Tibial nerve (tissue), 4 donors: ENCODE measurements around the gene AQP12B.

Source experiments
- EP300 ChIP-seq, 2 donors: sonication (generic); formaldehyde crosslinking; IDR thresholded peaks; one replicate each; pipeline ENCODE4 v1.6.1; 2017; ENCODE audit warnings: antibody characterized with exemption in 2 of 2, mild to moderate bottlenecking in 1 of 2
- POLR2A ChIP-seq, 2 donors: fragments of 450-650 bp; IDR thresholded peaks; one replicate each; pipeline ENCODE4 v1.6.1; 2017; ENCODE audit warnings: antibody characterized with exemption in 2 of 2, mild to moderate bottlenecking in 2 of 2, moderate library complexity in 2 of 2
- TF ChIP-seq, protein P1 (sequence below), 5 experiments: fragments of 200-600 bp in 3 of 5; fragments of 450-650 bp in 2 of 5; sonication (generic) in 3 of 5; IDR thresholded peaks; one replicate each; pipeline ENCODE4 v1.5.1; 2016 to 2019; ENCODE audit warnings: antibody characterized with exemption in 5 of 5, mild to moderate bottlenecking in 3 of 5, moderate library complexity in 2 of 5

DNA sequence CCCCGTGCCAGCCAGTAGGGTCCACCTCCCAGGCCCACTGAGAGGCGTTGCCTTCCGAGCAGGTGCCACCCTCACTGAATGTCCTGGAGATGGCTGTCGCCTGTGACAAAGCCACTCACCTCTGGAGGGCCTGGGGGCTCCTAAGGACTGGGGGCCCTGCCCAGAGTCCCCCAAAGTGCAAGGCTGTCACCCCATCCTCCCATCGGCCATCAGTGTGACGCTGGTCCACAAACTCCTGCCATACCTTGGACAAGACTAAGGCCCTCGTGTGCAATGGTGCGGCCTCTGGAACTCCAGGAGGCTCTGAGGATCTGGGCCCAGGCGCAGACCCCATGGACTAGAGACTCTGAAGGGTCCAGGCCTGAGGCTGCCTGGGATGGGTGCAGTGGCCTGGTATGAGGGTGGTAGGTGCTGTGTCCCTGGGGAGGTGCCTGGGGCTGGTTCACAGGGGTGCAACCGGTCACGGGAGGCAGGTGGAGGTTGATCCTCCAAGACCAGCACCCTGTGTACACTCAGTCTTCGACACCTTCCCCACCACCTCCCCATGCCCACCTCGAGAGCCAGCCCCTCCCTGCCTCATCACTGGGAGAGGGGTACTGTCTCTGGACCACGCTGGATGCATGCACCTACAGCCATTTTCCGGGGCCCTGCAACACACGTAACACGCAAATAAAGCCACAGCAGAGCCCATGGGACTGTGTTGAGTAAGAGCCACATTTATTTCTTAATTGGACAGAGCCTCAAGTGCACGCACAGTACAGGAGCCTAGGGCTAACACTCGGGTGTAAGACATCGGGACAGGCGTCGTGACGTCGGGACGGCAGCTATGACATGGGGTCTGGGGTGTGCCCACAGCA is 30.6 kb upstream of the AQP12B start:
- TF ChIP-seq POLR2A (IDR thresholded peaks at IDR 0.05) (no peak), EP300 (IDR thresholded peaks at IDR 0.05) (no peak)
- TF ChIP-seq, protein P1, sequence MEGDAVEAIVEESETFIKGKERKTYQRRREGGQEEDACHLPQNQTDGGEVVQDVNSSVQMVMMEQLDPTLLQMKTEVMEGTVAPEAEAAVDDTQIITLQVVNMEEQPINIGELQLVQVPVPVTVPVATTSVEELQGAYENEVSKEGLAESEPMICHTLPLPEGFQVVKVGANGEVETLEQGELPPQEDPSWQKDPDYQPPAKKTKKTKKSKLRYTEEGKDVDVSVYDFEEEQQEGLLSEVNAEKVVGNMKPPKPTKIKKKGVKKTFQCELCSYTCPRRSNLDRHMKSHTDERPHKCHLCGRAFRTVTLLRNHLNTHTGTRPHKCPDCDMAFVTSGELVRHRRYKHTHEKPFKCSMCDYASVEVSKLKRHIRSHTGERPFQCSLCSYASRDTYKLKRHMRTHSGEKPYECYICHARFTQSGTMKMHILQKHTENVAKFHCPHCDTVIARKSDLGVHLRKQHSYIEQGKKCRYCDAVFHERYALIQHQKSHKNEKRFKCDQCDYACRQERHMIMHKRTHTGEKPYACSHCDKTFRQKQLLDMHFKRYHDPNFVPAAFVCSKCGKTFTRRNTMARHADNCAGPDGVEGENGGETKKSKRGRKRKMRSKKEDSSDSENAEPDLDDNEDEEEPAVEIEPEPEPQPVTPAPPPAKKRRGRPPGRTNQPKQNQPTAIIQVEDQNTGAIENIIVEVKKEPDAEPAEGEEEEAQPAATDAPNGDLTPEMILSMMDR (IDR thresholded peaks at IDR 0.05), result no peak
